Hematopoietic multipotent progenitor cell treated with erythropoietin and hydrocortisone succinate and interleukin-3 and kit ligand, for 17 days (in vitro differentiated cells): ENCODE results near the gene CTSW.
"Not testable (repeated sequence)": the region's sequence is repeated elsewhere in the genome, so short reads cannot be mapped to it uniquely, and the experiment has no call there.

Experiments
- DNase-seq: peaks from one replicate; pipeline ENCODE4 v3.0.0-alpha.2; 2015; ENCODE audit warnings: low spot score

The CTSW gene

GRCh38 chr11:65885808-65886536, 6.3 kb downstream of the CTSW start:
- no peak for DNase-seq

GRCh38 chr11:65886826-65887722, 7.4 kb downstream of the CTSW start:
- DNase-seq = no peak

- no peak for DNase-seq
Observed at GRCh38 chr11:65887723-65888162, 8.1 kb downstream of the CTSW start.

GRCh38 chr11:65888163-65888814, 8.7 kb downstream of the CTSW start, which contains the start of gene FIBP:
FIBP (minus strand) TSS chr11:65888471; CDS start chr11:65888418, 53 bp downstream.
- peak; percentile 95 for DNase-seq

GRCh38 chr11:65890324-65891218, 10.9 kb downstream of the CTSW start, which contains the start of gene CCDC85B:
CCDC85B (plus strand) TSS chr11:65890673; CDS start chr11:65890784, 111 bp downstream.
- peak; percentile 97 for DNase-seq

GRCh38 chr11:65891219-65892136, 11.8 kb downstream of the CTSW start:
- DNase-seq = no peak

GRCh38 chr11:65892137-65892540, 12.5 kb downstream of the CTSW start:
- not testable (repeated sequence) for DNase-seq

- DNase-seq = no peak
Observed at GRCh38 chr11:65892661-65893317, 13.2 kb downstream of the CTSW start.

- no peak for DNase-seq
Observed at GRCh38 chr11:65894034-65894591, 14.5 kb downstream of the CTSW start.

- no peak for DNase-seq
Observed at GRCh38 chr11:65895482-65895981, 15.9 kb downstream of the CTSW start.

GRCh38 chr11:65896034-65896999, 16.7 kb downstream of the CTSW start:
- no peak for DNase-seq

- no peak for DNase-seq
Observed at GRCh38 chr11:65897020-65897471, 17.4 kb downstream of the CTSW start.

- no peak for DNase-seq
Observed at GRCh38 chr11:65898656-65899355, 19.2 kb downstream of the CTSW start.

- peak; percentile 90 for DNase-seq
Observed at GRCh38 chr11:65899356-65900124, 19.9 kb downstream of the CTSW start.

GRCh38 chr11:65900125-65900898, 20.7 kb downstream of the CTSW start, which contains the start of gene FOSL1:
FOSL1 (minus strand) TSS chr11:65900388; CDS start chr11:65900339, 49 bp downstream.
- DNase-seq = peak; percentile 96

GRCh38 chr11:65900899-65901180, 21.2 kb downstream of the CTSW start:
- no peak for DNase-seq
